ENCODE data around the gene SDK1.

Gene SDK1

GRCh38 chr7:3917436-3917835 lies 616.4 kb downstream of the SDK1 start:
- H3K4me3 ChIP-seq (ENCODE audit: low read depth, low read length): no peak overlapping the region
- in situ Hi-C loops (cut with HindIII; ENCODE audit: low sequenced_read_pairs): no loop called here
- DNase-seq (ENCODE audit: low read depth, low spot score): no peak
- TF ChIP-seq CTCF (IDR thresholded peaks at IDR 0.05; ENCODE audit: low read depth, low read length): no peak

- in situ Hi-C loops (cut with HindIII; ENCODE audit: low sequenced_read_pairs): no loop called here
- H3K4me3 ChIP-seq (ENCODE audit: low read depth, low read length): no peak overlapping the region
- DNase-seq (ENCODE audit: low read depth, low spot score): no peak
- TF ChIP-seq CTCF (IDR thresholded peaks at IDR 0.05; ENCODE audit: low read depth, low read length): no peak
Measured at GRCh38 chr7:3918576-3918975, 617.5 kb downstream of the SDK1 start.

- TF ChIP-seq CTCF (IDR thresholded peaks at IDR 0.05; ENCODE audit: low read depth, low read length): peak; percentile 36
- DNase-seq (ENCODE audit: low read depth, low spot score): peak; percentile 94
- no peak overlapping the region for H3K4me3 ChIP-seq (ENCODE audit: low read depth, low read length)
- in situ Hi-C loops (cut with HindIII; ENCODE audit: low sequenced_read_pairs): no loop called here
Measured at GRCh38 chr7:3922175-3922635, 621.2 kb downstream of the SDK1 start.

GRCh38 chr7:3923307-3923918 lies 622.4 kb downstream of the SDK1 start:
- DNase-seq (ENCODE audit: low read depth, low spot score): no peak
- in situ Hi-C loops (cut with HindIII; ENCODE audit: low sequenced_read_pairs): no loop called here
- no peak overlapping the region for H3K4me3 ChIP-seq (ENCODE audit: low read depth, low read length)
- no peak for TF ChIP-seq CTCF (IDR thresholded peaks at IDR 0.05; ENCODE audit: low read depth, low read length)

- no peak for TF ChIP-seq CTCF (IDR thresholded peaks at IDR 0.05; ENCODE audit: low read depth, low read length)
- no peak for DNase-seq (ENCODE audit: low read depth, low spot score)
- no peak overlapping the region for H3K4me3 ChIP-seq (ENCODE audit: low read depth, low read length)
- in situ Hi-C loops (cut with HindIII; ENCODE audit: low sequenced_read_pairs): no loop called here
Measured at GRCh38 chr7:3924277-3924676, 623.2 kb downstream of the SDK1 start.

GRCh38 chr7:3927446-3928110 lies 626.5 kb downstream of the SDK1 start:
- DNase-seq (ENCODE audit: low read depth, low spot score): peak; percentile 59
- TF ChIP-seq CTCF (IDR thresholded peaks at IDR 0.05; ENCODE audit: low read depth, low read length): no peak
- no peak overlapping the region for H3K4me3 ChIP-seq (ENCODE audit: low read depth, low read length)
- in situ Hi-C loops (cut with HindIII; ENCODE audit: low sequenced_read_pairs): no loop called here

Data from astrocyte of the spinal cord (primary cell).